GM12878 (cell line): ENCODE measurements around the gene WNT3A. TPM values are rescaled to one million over a fixed set of nuclear protein-coding genes. Genes with fewer than 3 reads are reported as not detected.

Source experiments
- ATAC-seq: fragments of 200-7000 bp; cut with Tn5 transposase; 3 replicates; pipeline ENCODE4 v1.9.1; 2020; ENCODE audit warnings: mild to moderate bottlenecking, moderate library complexity
- BruUV-seq: library from RNA; stranded (reverse); fragments of 400-500 nt; replicated peaks from 2 replicates; lab custom pipeline; 2021; lab: Mats Ljungman, UMichigan
- CTCF ChIA-PET: fragments of 300-600 bp; sonication (Branson Sonifier 250); formaldehyde crosslinking; extraction: SDS; loops from one replicate; lab custom pipeline; 2021; ENCODE audit warnings: inconsistent platforms; lab: Yijun Ruan, JAX
- POLR2A ChIA-PET: fragments of 350-600 bp; formaldehyde crosslinking; extraction: SDS; loops from one replicate; lab custom pipeline; 2021; ENCODE audit warnings: inconsistent platforms; lab: Charles Lee
- RAD21 ChIA-PET: fragments of 300-600 bp; sonication (Branson Sonifier 250); formaldehyde crosslinking; loops from one replicate; lab custom pipeline; 2023; ENCODE audit warnings: antibody characterized with exemption; ENCODE audit not compliant: unreplicated experiment; lab: Charles Lee
- SMC1A ChIA-PET: fragments of 300-600 bp; sonication (Branson Sonifier 250); formaldehyde crosslinking; loops from one replicate; lab custom pipeline; 2023; ENCODE audit not compliant: unreplicated experiment, uncharacterized antibody; lab: Charles Lee
- DNase-seq: peaks from one replicate; pipeline ENCODE4 v3.0.0-alpha.2; 2011; ENCODE audit warnings: low read depth, low spot score
- FAIRE-seq: peaks from 3 replicates; lab custom pipeline; 2011; peaks lifted over from hg19 to GRCh38; lab: Jason Lieb, UNC
- H2AFZ ChIP-seq: 2 replicates; pipeline ENCODE4 v1.6.0; 2011; ENCODE audit warnings: low read depth, low read length, control low read depth; ENCODE audit not compliant: control insufficient read depth
- H3K27ac ChIP-seq: 2 replicates; pipeline ENCODE4 v1.5.1; 2011; ENCODE audit warnings: control low read depth; ENCODE audit not compliant: control insufficient read depth, insufficient read depth
- H3K27me3 ChIP-seq, 2 experiments: replicated peaks in 1 of 2; 2 replicates each; pipeline versions ENCODE4 v1.6.0 to v1.6.1; 2011; ENCODE audit warnings: low read length in 1 of 2; ENCODE audit not compliant: control insufficient read depth in 2 of 2, insufficient read depth in 2 of 2
- H3K36me3 ChIP-seq, 2 experiments: 2 replicates each; pipeline ENCODE4 v1.5.1; 2011; ENCODE audit warnings: low read length in 1 of 2; ENCODE audit not compliant: control insufficient read depth in 2 of 2, insufficient read depth in 2 of 2
- H3K4me1 ChIP-seq: 2 replicates; pipeline ENCODE4 v1.6.1; 2011; ENCODE audit warnings: mild to moderate bottlenecking, low read length, moderate library complexity, mixed read lengths; ENCODE audit not compliant: control insufficient read depth, insufficient read depth
- H3K4me2 ChIP-seq: 2 replicates; pipeline ENCODE4 v1.6.0; 2011; ENCODE audit warnings: control low read depth; ENCODE audit not compliant: control insufficient read depth, insufficient read depth
- H3K4me3 ChIP-seq: fragments of 200-600 bp; sonication (generic); 2 replicates; pipeline ENCODE4 v1.5.1; 2016
- H3K79me2 ChIP-seq: 2 replicates; pipeline ENCODE4 v1.6.0; 2011; ENCODE audit warnings: low read length; ENCODE audit not compliant: control insufficient read depth, insufficient read depth
- H3K9ac ChIP-seq: 2 replicates; pipeline ENCODE4 v1.8.0; 2011; ENCODE audit warnings: low read length, control low read depth, mixed read lengths; ENCODE audit not compliant: control insufficient read depth, insufficient read depth
- H3K9me3 ChIP-seq: replicated peaks from 3 replicates; pipeline ENCODE4 v1.5.1; 2011; ENCODE audit warnings: mild to moderate bottlenecking, low read length; ENCODE audit not compliant: control insufficient read depth, insufficient read depth
- H4K20me1 ChIP-seq: 2 replicates; pipeline ENCODE4 v1.6.0; 2011; ENCODE audit not compliant: control insufficient read depth, insufficient read depth
- BCL3 ChIP-seq: IDR thresholded peaks from 2 replicates; pipeline ENCODE4 v1.6.1; 2011; ENCODE audit warnings: borderline replicate concordance, low read depth, mild to moderate bottlenecking, moderate library complexity, low read length; ENCODE audit not compliant: insufficient read depth, poor library complexity, severe bottlenecking
- CEBPB ChIP-seq, 2 experiments: fragments of 150-350 bp in 1 of 2; IDR thresholded peaks; 2 replicates each; pipeline ENCODE4 v1.6.1; 2012 to 2014; ENCODE audit warnings: low read depth in 2 of 2, low read length in 2 of 2, borderline replicate concordance in 1 of 2, inconsistent platforms in 1 of 2
- DPF2 ChIP-seq: fragments of 450-650 bp; IDR thresholded peaks from 2 replicates; pipeline ENCODE4 v1.6.1; 2017; ENCODE audit warnings: mild to moderate bottlenecking
- EED ChIP-seq: sonication (generic); IDR thresholded peaks from 2 replicates; pipeline ENCODE4 v1.6.1; 2016; ENCODE audit warnings: antibody characterized with exemption, low read depth
- GABPA ChIP-seq: IDR thresholded peaks from 2 replicates; pipeline ENCODE4 v1.6.1; 2014; ENCODE audit warnings: antibody characterized with exemption, low read depth, mild to moderate bottlenecking, inconsistent platforms
- HCFC1 ChIP-seq: fragments of 150-350 bp; IDR thresholded peaks from 2 replicates; pipeline ENCODE4 v1.6.1; 2014; ENCODE audit warnings: low read length
- KDM1A ChIP-seq: fragments of 200-600 bp; sonication (generic); IDR thresholded peaks from 2 replicates; pipeline ENCODE4 v1.6.1; 2016; ENCODE audit warnings: borderline replicate concordance
- MYC ChIP-seq: IDR thresholded peaks from 2 replicates; pipeline ENCODE4 v1.6.1; 2011; ENCODE audit warnings: mild to moderate bottlenecking, low read length, moderate library complexity, inconsistent platforms; ENCODE audit not compliant: insufficient read depth, insufficient replicate concordance, insufficient read length, severe bottlenecking
- NKRF ChIP-seq: fragments of 450-650 bp; conservative IDR thresholded peaks from 2 replicates; pipeline ENCODE4 v1.6.1; 2017; ENCODE audit warnings: mild to moderate bottlenecking, moderate library complexity
- NR2C1 ChIP-seq: fragments of 450-650 bp; IDR thresholded peaks from 2 replicates; pipeline ENCODE4 v1.6.1; 2017; ENCODE audit warnings: antibody characterized with exemption, mild to moderate bottlenecking, moderate library complexity
- PAX5 ChIP-seq: IDR thresholded peaks from 2 replicates; pipeline ENCODE4 v1.6.1; 2011; ENCODE audit warnings: low read depth, low read length, borderline replicate concordance
- POU2F2 ChIP-seq: IDR thresholded peaks from 3 replicates; pipeline ENCODE4 v1.6.1; 2011; ENCODE audit warnings: low read depth, mild to moderate bottlenecking, low read length, borderline replicate concordance
- SIN3A ChIP-seq: IDR thresholded peaks from 2 replicates; pipeline ENCODE4 v1.6.1; 2012; ENCODE audit warnings: low read depth, low read length, improper control_type of control experiment
- SREBF1 ChIP-seq: IDR thresholded peaks from 2 replicates; pipeline ENCODE4 v1.6.1; 2012; ENCODE audit warnings: mild to moderate bottlenecking, low read length
- SRF ChIP-seq, 2 experiments: IDR thresholded peaks; 2 replicates each; pipeline ENCODE4 v1.6.1; 2011; ENCODE audit warnings: low read depth in 2 of 2, low read length in 2 of 2, mild to moderate bottlenecking in 1 of 2, moderate library complexity in 1 of 2
- SUZ12 ChIP-seq: fragments of 200-600 bp; sonication (generic); IDR thresholded peaks from one replicate; pipeline ENCODE4 v1.6.1; 2018; ENCODE audit warnings: antibody characterized with exemption, mild to moderate bottlenecking; ENCODE audit not compliant: unreplicated experiment
- YY1 ChIP-seq: IDR thresholded peaks from 2 replicates; pipeline ENCODE4 v1.6.1; 2011; ENCODE audit warnings: low read depth, mild to moderate bottlenecking, low read length
- WGBS: methylation state at CpG from one replicate; pipeline ENCODE4 v1.1.6; 2016; ENCODE audit warnings: low lambda C conversion rate; ENCODE audit not compliant: insufficient replicate concordance, insufficient coverage; ENCODE audit errors: missing lambda C conversion rate; 5-methylcytosine and 5-hydroxymethylcytosine counted together
- in situ Hi-C: fragments of 300-500 bp; cut with MboI; formaldehyde crosslinking; loops from 9 replicates; pipeline ENCODE4 v1.14.3; 2018; ENCODE audit warnings: mixed read lengths
- intact Hi-C: fragments of 100-400 bp; cut with micrococcal nuclease; formaldehyde crosslinking; loops from one replicate; pipeline ENCODE4 v1.14.2; 2022; ENCODE audit not compliant: unreplicated experiment
- polyA plus RNA-seq, 11 experiments: library from polyadenylated mRNA; depleted of rRNA in 4 of 11; unstranded in 6 of 11; stranded (reverse) in 5 of 11; fragments of >200 nt; fragmentation: Nextera tagmentation in 4 of 11; fragmentation: Illumina TruSeq in 1 of 11; extraction: Ambion mirVana in 4 of 11; extraction: Trizol in 1 of 11; gene quantifications; 1 replicate in 1 of 11; 2 replicates in 10 of 11; pipeline versions ENCODE4 v1.2.1 to v1.2.3, GENCODE V29; 2011 to 2016; ENCODE audit warnings: inconsistent platforms in 2 of 11, missing spikeins in 2 of 11, low read depth in 1 of 11
- total RNA-seq, 4 experiments: library from RNA; depleted of rRNA in 3 of 4; stranded (reverse); fragments of >200 nt in 3 of 4; fragmentation: Illumina TruSeq in 1 of 4; extraction: Trizol in 1 of 4; gene quantifications; 2 replicates each; pipeline versions ENCODE4 v1.2.1 to v1.2.3, GENCODE V29; 2013 to 2021
- TF ChIP-seq, protein P1 (sequence below), 3 experiments: IDR thresholded peaks in 2 of 3; conservative IDR thresholded peaks in 1 of 3; 2 replicates each; pipeline ENCODE4 v1.5.1; 2011; ENCODE audit warnings: low read depth in 3 of 3, low read length in 3 of 3, mild to moderate bottlenecking in 3 of 3, control low read depth in 2 of 3, moderate library complexity in 2 of 3, inconsistent platforms in 1 of 3, mixed read lengths in 1 of 3; ENCODE audit not compliant: control insufficient read depth in 2 of 3, insufficient read depth in 1 of 3; ENCODE audit errors: extremely low read depth in 1 of 3

Gene WNT3A
- total and polyA plus RNA-seq, 10 of the 15 experiments (the other 5 are each of a cell fraction or from before 2014, with no cell fraction given) = 0.16 TPM; not detected in 9

DNA sequence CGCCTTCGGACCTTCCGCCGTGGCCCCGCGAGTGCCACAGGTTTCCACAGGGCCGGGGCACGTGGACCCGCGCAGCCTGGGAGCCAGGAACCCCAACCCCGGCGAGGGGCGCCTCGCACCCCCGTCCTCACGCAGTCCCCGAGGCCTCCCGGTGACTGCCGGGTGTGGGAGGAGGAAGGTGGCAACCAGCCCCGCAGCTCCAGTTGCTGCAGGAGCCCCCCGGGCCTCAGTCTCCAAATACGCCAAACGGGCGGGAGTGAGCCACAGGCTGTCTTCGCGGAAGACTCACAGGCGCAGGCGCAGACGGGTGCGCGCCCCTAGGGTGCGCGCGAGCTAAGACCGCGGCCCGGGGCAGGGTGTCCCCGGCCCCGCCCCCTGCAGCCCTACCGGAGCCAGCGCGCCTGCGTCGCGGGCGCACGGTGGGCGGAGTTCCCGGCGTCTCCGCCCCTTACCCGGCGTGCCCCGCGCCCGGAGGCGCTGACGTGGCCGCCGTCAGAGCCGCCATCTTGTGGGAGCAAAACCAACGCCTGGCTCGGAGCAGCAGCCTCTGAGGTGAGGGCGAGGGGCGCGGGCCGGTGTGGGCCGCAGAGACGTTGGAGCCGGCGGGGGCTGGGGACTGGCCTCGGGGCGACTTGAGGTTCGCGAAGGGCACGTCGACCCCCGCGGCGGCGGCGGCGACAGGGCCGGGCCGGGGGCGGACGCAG, 75.6 kb downstream of the WNT3A start, which contains the start of gene ARF1:
Gene ARF1, plus strand, starts transcription at position 495 of the 704 bp plus-strand sequence. CDS start 14,407 bp downstream, outside the sequence.
- peak; percentile 60 for DNase-seq
- under 1% methylated on average over 57 of the region's 87 CpGs for WGBS
- Histone ChIP-seq H3K79me2 (peaks cover 79% of the 10 kb centered on the region), H3K4me1 (peaks cover 32% of the 10 kb centered on the region), H3K27ac (peak within 1 kb of the TSS; percentile 96), H3K9me3 (no peaks in the 10 kb centered on the region), H3K27me3 (no peaks in the 10 kb centered on the region), H4K20me1 (peaks cover 31% of the 10 kb centered on the region), H3K4me2 (peak within 1 kb of the TSS; percentile 94), H3K36me3 (no peaks in the 10 kb centered on the region; a peak in 1 of 4 replicates), H3K4me3 (peak within 1 kb of the TSS; percentile 94), H3K9ac (peak within 1 kb of the TSS; percentile 99), H2AFZ (peak within 1 kb of the TSS; percentile 93)
- ATAC-seq = peak; percentile 87
- SMC1A ChIA-PET = interaction anchor here (1.7 kb wide), 1 partner anchor 83 kb away, joined by 5 read pairs; no protein-coding TSS in a partner anchor
- POLR2A ChIA-PET = interaction anchor here (1.0 to 2.0 kb wide), 6 partner anchors 24 to 84 kb away, joined by 3 to 7 read pairs (median 4); partner anchors contain the start of gene MRPL55
- in situ Hi-C loops = no loop called here
- intact Hi-C loops = loop anchor here (2.0 kb wide), 2 partner anchors 58 to 82 kb away; partner anchors contain the start of genes GUK1 and IBA57
- FAIRE-seq = no peak
- CTCF ChIA-PET = interaction anchor here (0.6 to 1.6 kb wide), 6 partner anchors 42 to 959 kb away, joined by 3 to 4 read pairs (median 3); no protein-coding TSS in a partner anchor
- RAD21 ChIA-PET = interaction anchor here (1.2 to 1.4 kb wide), 2 partner anchors 46 to 55 kb away, joined by 4 to 5 read pairs; no protein-coding TSS in a partner anchor
- no TSS peak for BruUV-seq
- no peak; the same call in 1 of the 2 replicates for TF ChIP-seq PAX5
- peak; percentile 70; the same call in 2 of the 3 replicates for TF ChIP-seq POU2F2
- TF ChIP-seq NR2C1 = peak; percentile 34
- no peak for TF ChIP-seq GABPA
- TF ChIP-seq NKRF = peak; percentile 67; the same call in 1 of the 2 replicates
- TF ChIP-seq SRF (IDR thresholded peaks at IDR 0.05; ENCODE audit: low read depth in 2 of 2, low read length in 2 of 2) = 0 out of 4 replicates have a peak, but pooled peaks of 1 of the 2 experiments have one; percentile 5
- no peak for TF ChIP-seq EED
- peak; percentile 98 for TF ChIP-seq YY1
- TF ChIP-seq KDM1A = no peak
- no peak for TF ChIP-seq SREBF1
- TF ChIP-seq BCL3 = no peak
- TF ChIP-seq SUZ12 = no peak
- TF ChIP-seq CEBPB (IDR thresholded peaks at IDR 0.05; ENCODE audit: borderline replicate concordance in 1 of 2, low read depth in 2 of 2, low read length in 2 of 2) = no peak
- TF ChIP-seq MYC = peak; percentile 65
- TF ChIP-seq, protein P1, sequence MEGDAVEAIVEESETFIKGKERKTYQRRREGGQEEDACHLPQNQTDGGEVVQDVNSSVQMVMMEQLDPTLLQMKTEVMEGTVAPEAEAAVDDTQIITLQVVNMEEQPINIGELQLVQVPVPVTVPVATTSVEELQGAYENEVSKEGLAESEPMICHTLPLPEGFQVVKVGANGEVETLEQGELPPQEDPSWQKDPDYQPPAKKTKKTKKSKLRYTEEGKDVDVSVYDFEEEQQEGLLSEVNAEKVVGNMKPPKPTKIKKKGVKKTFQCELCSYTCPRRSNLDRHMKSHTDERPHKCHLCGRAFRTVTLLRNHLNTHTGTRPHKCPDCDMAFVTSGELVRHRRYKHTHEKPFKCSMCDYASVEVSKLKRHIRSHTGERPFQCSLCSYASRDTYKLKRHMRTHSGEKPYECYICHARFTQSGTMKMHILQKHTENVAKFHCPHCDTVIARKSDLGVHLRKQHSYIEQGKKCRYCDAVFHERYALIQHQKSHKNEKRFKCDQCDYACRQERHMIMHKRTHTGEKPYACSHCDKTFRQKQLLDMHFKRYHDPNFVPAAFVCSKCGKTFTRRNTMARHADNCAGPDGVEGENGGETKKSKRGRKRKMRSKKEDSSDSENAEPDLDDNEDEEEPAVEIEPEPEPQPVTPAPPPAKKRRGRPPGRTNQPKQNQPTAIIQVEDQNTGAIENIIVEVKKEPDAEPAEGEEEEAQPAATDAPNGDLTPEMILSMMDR (IDR thresholded peaks at IDR 0.05 in 2 of 3, conservative IDR thresholded peaks at IDR 0.05 in 1 of 3; ENCODE audit: control insufficient read depth in 2 of 3, extremely low read depth in 1 of 3, insufficient read depth in 1 of 3, low read depth in 3 of 3, low read length in 3 of 3) = no peak
- TF ChIP-seq HCFC1 = peak; percentile 55; the same call in 1 of the 2 replicates
- TF ChIP-seq DPF2 = peak; percentile 49; the same call in 1 of the 2 replicates
- no peak for TF ChIP-seq SIN3A
